GM19463 (cell line): Measurements from ENCODE around the gene BAIAP2L1.

Experiments used
- ATAC-seq: cut with Tn5 transposase; IDR thresholded peaks from one replicate; pipeline ENCODE4 v1.9.1; 2021; ENCODE audit warnings: mild to moderate bottlenecking, moderate library complexity; ENCODE audit not compliant: unreplicated experiment

The BAIAP2L1 gene

DNA sequence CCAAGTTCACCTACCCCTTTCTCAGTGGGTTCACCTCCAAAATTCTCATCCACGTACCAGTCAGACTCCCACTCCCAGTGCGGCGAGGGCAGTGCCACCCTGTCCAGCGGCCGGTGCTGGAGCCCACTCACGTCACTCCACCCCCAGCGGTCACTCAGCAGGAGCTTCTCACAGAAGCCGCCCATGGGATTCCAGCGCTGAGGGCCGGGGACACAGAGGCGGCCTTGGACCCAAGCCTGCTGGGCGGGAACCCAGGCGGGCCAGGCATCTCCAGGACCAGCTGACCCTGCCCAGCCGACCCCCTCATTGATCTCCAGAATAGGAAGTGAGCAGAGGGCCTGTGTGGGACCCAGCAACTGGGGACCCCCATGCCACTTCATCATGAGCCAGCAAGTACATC lies 156.0 kb downstream of the BAIAP2L1 start:
- ATAC-seq, result no peak

DNA sequence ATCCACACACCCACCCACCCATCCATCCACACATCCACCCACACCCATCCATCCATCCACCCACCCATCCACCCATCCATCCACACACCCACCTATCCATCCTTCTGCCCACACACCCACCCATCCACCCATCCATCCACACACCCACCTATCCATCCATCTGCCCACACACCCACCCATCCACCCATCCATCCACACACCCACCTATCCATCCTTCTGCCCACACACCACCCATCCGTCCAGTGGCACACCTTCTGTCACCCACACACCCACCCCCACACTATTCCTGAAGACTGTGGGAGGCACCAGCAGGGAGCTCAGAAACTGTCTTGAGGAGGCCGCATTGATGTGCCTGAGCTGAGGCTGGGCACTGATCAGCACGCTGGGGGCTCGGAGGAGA lies 158.0 kb downstream of the BAIAP2L1 start:
- no peak for ATAC-seq

DNA sequence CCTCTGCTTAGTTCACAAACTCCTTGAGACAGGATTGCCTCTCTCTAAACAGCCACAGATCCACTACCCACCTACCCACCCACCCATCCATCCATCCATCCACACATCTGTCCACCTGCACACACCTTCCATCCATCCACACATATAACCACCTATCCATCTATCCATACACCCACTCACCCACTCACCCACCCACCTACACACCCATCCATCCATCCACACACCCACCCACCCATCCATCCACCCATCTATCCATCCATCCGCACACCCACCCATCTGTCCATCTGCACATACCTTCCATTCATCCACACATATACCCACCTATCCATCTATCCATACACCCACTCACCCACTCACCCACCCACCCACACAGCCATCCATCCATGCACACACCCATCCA lies 158.5 kb downstream of the BAIAP2L1 start:
- no peak for ATAC-seq

DNA sequence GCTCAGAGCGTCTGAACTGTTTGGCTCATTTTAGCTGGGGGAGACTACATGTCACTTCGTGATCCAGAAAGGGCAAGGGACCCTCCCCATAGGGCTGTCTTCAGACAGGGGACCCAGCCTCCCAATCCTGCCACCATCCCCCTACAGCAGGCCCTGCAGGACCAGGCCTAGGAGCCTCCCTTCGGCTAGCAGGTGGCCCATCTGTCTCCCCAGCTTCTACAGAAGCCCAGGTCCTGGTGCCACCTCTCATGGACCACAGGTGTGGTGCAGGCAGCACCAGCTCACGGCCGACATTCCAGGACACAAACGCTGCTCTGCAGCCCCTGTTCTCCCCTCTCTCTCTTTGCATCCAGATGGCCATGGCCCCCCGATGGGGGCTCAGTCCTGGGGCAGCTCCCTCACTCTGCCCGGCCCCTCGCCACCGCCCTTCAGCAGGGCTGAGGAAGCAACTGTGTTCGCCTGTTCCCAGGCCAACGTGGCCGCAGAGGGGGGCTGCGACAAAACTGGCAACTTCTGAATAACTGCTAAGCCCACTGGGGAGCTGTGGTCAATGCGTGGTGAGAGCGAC lies 159.1 kb downstream of the BAIAP2L1 start:
- no peak for ATAC-seq
